KMS-11 (cell line): ENCODE results near the gene DMD.

Experiments
- H2AFZ ChIP-seq: fragments of 200-600 bp; sonication (generic); 2 replicates; pipeline ENCODE4 v1.6.1; 2016; ENCODE audit warnings: antibody characterized with exemption, mixed run types, low read depth
- H3K27ac ChIP-seq: fragments of 200-600 bp; sonication (generic); 2 replicates; pipeline ENCODE4 v1.6.1; 2016; ENCODE audit warnings: mild to moderate bottlenecking, mixed run types
- H3K27me3 ChIP-seq: fragments of 200-600 bp; sonication (generic); 2 replicates; pipeline ENCODE4 v1.6.1; 2017; ENCODE audit warnings: mild to moderate bottlenecking, low read depth, mixed run types, moderate library complexity; ENCODE audit not compliant: insufficient read depth
- H3K36me3 ChIP-seq: fragments of 200-600 bp; sonication (generic); 2 replicates; pipeline ENCODE4 v1.6.1; 2017; ENCODE audit warnings: mild to moderate bottlenecking, mixed run types; ENCODE audit not compliant: insufficient read depth
- H3K4me1 ChIP-seq: fragments of 200-600 bp; sonication (generic); 2 replicates; pipeline ENCODE4 v1.6.1; 2016; ENCODE audit warnings: mild to moderate bottlenecking, low read depth, mixed run types; ENCODE audit not compliant: poor library complexity, severe bottlenecking
- H3K4me2 ChIP-seq: fragments of 200-600 bp; sonication (generic); 2 replicates; pipeline ENCODE4 v1.7.0; 2016; ENCODE audit warnings: mild to moderate bottlenecking, mixed run types
- H3K4me3 ChIP-seq: fragments of 200-600 bp; sonication (generic); IDR thresholded peaks from 2 replicates; pipeline ENCODE4 v1.6.1; 2017; ENCODE audit warnings: low read depth, low read length, mixed read lengths; ENCODE audit not compliant: insufficient read depth
- H3K79me2 ChIP-seq: fragments of 200-600 bp; sonication (generic); 2 replicates; pipeline ENCODE4 v1.6.1; 2016; ENCODE audit warnings: low read depth, mixed run types; ENCODE audit not compliant: insufficient read depth
- H3K9ac ChIP-seq: fragments of 200-600 bp; sonication (generic); 2 replicates; pipeline ENCODE4 v1.6.1; 2016; ENCODE audit warnings: mild to moderate bottlenecking, mixed run types
- H4K20me1 ChIP-seq: fragments of 200-600 bp; sonication (generic); 2 replicates; pipeline ENCODE4 v1.6.1; 2016; ENCODE audit warnings: mild to moderate bottlenecking, mixed run types; ENCODE audit not compliant: insufficient read depth
- TF ChIP-seq, protein P1 (sequence below): fragments of 200-600 bp; sonication (generic); conservative IDR thresholded peaks from 2 replicates; pipeline ENCODE4 v1.6.1; 2017; ENCODE audit warnings: low read depth, mild to moderate bottlenecking, antibody characterized with exemption, low read length, moderate library complexity, mixed read lengths

Gene DMD

DNA sequence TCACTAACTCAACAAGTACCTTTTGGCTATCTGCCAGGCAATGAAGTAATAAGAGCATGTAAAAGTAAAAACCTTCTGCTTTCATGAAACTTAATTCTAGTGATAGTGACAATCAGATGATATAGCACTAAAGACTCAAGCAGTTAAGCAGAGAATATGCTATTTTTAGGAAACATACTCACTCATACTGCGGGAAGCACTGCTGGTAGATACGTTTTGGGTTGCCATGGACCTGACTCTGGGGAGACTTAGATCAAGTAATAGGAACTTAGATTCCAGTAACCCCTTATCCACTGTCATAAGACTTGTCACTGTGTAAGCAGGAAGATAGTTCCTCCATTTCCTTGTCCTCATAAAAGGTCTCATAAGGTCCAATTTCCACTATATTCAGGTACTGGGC, 386.3 kb downstream of the DMD start:
- Histone ChIP-seq H4K20me1 (no peaks in the 10 kb centered on the region), H2AFZ (no peak overlapping the region), H3K4me1 (no peaks in the 10 kb centered on the region), H3K36me3 (no peaks in the 10 kb centered on the region), H3K4me3 (no peak overlapping the region), H3K4me2 (no peak overlapping the region), H3K27me3 (no peaks in the 10 kb centered on the region), H3K27ac (no peak overlapping the region), H3K79me2 (no peaks in the 10 kb centered on the region), H3K9ac (no peak overlapping the region)
- TF ChIP-seq, protein P1, sequence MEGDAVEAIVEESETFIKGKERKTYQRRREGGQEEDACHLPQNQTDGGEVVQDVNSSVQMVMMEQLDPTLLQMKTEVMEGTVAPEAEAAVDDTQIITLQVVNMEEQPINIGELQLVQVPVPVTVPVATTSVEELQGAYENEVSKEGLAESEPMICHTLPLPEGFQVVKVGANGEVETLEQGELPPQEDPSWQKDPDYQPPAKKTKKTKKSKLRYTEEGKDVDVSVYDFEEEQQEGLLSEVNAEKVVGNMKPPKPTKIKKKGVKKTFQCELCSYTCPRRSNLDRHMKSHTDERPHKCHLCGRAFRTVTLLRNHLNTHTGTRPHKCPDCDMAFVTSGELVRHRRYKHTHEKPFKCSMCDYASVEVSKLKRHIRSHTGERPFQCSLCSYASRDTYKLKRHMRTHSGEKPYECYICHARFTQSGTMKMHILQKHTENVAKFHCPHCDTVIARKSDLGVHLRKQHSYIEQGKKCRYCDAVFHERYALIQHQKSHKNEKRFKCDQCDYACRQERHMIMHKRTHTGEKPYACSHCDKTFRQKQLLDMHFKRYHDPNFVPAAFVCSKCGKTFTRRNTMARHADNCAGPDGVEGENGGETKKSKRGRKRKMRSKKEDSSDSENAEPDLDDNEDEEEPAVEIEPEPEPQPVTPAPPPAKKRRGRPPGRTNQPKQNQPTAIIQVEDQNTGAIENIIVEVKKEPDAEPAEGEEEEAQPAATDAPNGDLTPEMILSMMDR: no peak

DNA sequence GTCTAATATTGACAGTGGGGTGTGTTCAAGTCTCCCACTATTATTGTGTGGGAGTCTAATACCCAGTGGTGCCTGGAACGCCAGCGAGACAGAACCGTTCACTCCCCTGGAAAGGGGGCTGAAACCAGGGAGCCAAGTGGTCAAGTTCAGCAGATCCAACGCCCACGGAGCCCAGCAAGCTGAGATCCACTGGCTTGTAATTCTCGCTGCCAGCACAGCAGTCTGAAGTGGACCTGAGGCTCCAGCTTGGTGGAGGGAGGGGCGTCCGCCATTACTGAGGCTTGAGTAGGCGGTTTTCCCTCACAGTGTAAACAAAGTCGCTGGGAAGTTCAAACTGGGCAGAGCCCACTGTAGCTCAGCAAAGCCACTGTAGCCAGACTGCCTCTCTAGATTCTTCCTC, 407.3 kb downstream of the DMD start:
- Histone ChIP-seq H3K4me1 (no peaks in the 10 kb centered on the region), H3K9ac (no peak overlapping the region), H4K20me1 (no peaks in the 10 kb centered on the region), H3K4me2 (no peak overlapping the region), H3K79me2 (no peaks in the 10 kb centered on the region), H2AFZ (no peak overlapping the region), H3K27me3 (no peaks in the 10 kb centered on the region), H3K4me3 (no peak overlapping the region), H3K27ac (no peak overlapping the region), H3K36me3 (no peaks in the 10 kb centered on the region)
- TF ChIP-seq, protein P1: no peak

DNA sequence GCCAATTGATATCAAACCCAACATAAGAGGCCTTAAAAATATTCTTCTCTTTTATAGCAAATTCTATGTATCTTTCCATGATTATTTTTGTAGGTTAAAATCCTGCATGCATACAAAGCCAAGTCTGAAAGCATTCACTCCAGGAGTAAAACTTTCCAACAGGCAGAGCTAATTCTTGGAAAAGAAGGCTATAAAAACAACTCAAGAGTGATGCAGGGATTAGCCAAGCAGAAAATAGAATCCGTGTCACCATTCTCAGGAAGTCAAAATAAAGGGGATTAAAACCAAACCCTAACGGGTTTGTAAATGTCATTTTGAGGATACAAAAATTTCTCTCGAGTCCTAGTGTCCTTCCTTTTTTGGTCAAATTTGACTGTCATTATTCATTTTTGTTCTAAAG, 412.4 kb downstream of the DMD start:
- no peaks in the 10 kb centered on the region for H3K27me3 ChIP-seq
- no peaks in the 10 kb centered on the region for H3K79me2 ChIP-seq
- H3K27ac ChIP-seq: no peak overlapping the region
- H3K36me3 ChIP-seq: no peaks in the 10 kb centered on the region
- no peak overlapping the region for H3K4me2 ChIP-seq
- H2AFZ ChIP-seq: no peak overlapping the region
- no peaks in the 10 kb centered on the region for H4K20me1 ChIP-seq
- TF ChIP-seq, protein P1: no peak
- no peaks in the 10 kb centered on the region for H3K4me1 ChIP-seq
- H3K4me3 ChIP-seq: no peak overlapping the region
- no peak overlapping the region for H3K9ac ChIP-seq

DNA sequence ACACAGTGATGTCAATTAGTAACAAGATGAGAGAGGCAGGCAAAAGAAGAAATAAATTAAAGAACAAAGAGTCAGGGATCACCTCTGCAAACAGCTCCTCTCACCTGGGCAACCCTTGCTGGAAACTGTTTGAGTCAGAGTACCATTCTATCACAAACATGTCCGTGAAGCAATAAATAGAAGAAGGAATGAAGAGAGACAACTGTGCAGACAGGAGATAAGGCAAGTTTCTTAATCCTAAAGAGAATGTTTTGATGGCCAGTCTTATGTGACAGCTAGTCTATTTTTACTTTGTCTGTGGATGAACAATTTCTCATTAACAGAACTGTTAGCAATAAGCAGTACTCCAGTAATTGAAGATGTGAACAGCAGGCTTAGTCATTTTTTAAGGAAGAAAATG, 422.4 kb downstream of the DMD start:
- Histone ChIP-seq H3K27ac (no peak overlapping the region), H3K79me2 (no peaks in the 10 kb centered on the region), H2AFZ (no peak overlapping the region), H3K4me3 (no peak overlapping the region), H3K36me3 (no peaks in the 10 kb centered on the region), H3K27me3 (no peaks in the 10 kb centered on the region), H4K20me1 (no peaks in the 10 kb centered on the region), H3K9ac (no peak overlapping the region), H3K4me1 (no peaks in the 10 kb centered on the region), H3K4me2 (no peak overlapping the region)
- TF ChIP-seq, protein P1: no peak

DNA sequence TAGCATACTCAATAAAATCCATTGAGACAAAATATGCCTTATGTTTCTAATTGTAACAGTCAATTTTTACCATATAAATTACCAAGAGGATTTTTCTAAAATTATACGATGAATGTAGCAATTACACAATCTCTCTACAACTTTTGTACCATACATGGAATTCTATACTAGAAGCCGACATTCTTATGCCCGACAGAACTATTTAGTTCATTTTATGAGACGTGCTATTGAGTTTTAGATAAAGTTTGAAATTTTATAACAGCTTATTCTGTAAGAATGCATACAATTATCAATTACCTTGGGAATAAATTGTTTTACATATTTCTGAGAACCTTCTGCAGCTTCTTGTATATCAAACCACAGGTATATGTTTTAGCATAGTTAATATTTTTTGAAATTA, 431.2 kb downstream of the DMD start:
- Histone ChIP-seq H3K4me2 (no peak overlapping the region), H3K27ac (no peak overlapping the region), H3K9ac (no peak overlapping the region), H3K4me1 (no peaks in the 10 kb centered on the region), H4K20me1 (no peaks in the 10 kb centered on the region), H3K4me3 (no peak overlapping the region), H2AFZ (no peak overlapping the region), H3K27me3 (no peaks in the 10 kb centered on the region), H3K36me3 (no peaks in the 10 kb centered on the region), H3K79me2 (no peaks in the 10 kb centered on the region)
- TF ChIP-seq, protein P1: no peak
